NT2/D1 (cell line): Measurements from ENCODE around the gene DNAJC12.

Experiments used
- YY1 ChIP-seq: IDR thresholded peaks from 2 replicates; pipeline ENCODE4 v1.6.1; 2011; ENCODE audit not compliant: insufficient read length, insufficient read depth
- ZNF274 ChIP-seq: IDR thresholded peaks from 2 replicates; pipeline ENCODE4 v1.6.1; 2011; ENCODE audit warnings: mild to moderate bottlenecking, low read depth, low read length

DNA sequence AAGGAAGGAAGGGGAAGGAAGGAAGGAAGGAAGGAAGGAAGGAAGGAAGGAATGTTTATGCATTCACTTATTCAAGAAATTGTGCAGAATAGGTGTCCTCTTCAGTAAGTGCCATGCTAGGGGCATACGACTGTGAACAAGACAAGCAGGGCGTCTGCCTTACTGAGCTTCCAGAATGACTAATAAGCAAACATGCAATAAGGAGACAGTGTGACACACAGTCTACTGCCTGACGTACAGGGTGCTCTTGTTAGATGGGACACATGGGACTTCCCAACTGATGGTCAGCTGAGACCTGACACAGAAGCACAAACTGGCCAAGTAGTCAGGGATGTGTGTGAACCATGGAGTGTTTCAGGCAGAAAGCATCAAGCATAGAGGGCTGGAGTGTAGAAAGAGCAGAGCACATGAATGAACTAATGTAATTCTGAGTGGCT lies 18.2 kb downstream of the DNAJC12 start:
- TF ChIP-seq YY1 (no peak), ZNF274 (no peak)
